ENCODE results near the gene KIF26A.
"Not testable (repeated sequence)": the region's sequence is repeated elsewhere in the genome, so short reads cannot be mapped to it uniquely, and the experiment has no call there.

Gene KIF26A

GRCh38 chr14:104207142-104208014 is 69.0 kb downstream of the KIF26A start:
- no peak for DNase-seq (ENCODE audit: low read depth)
- no peak for TF ChIP-seq CTCF (IDR thresholded peaks at IDR 0.05; ENCODE audit: low read depth, low read length, missing control alignments)
- H3K4me3 ChIP-seq (ENCODE audit: low read depth, low read length) = no peak overlapping the region

GRCh38 chr14:104208015-104208295 is 69.6 kb downstream of the KIF26A start:
- not testable (repeated sequence) for DNase-seq (ENCODE audit: low read depth); H3K4me3 ChIP-seq (ENCODE audit: low read depth, low read length)

GRCh38 chr14:104208331-104208730 is 69.9 kb downstream of the KIF26A start:
- not testable (repeated sequence) for H3K4me3 ChIP-seq (ENCODE audit: low read depth, low read length); DNase-seq (ENCODE audit: low read depth)

- H3K4me3 ChIP-seq (ENCODE audit: low read depth, low read length); DNase-seq (ENCODE audit: low read depth): not testable (repeated sequence)
These were observed 70.7 kb downstream of the KIF26A start for GRCh38 chr14:104209071-104209470.

- no peak for TF ChIP-seq CTCF (IDR thresholded peaks at IDR 0.05; ENCODE audit: low read depth, low read length, missing control alignments)
- no peak overlapping the region for H3K4me3 ChIP-seq (ENCODE audit: low read depth, low read length)
- DNase-seq (ENCODE audit: low read depth) = no peak
These were observed 71.8 kb downstream of the KIF26A start for GRCh38 chr14:104209985-104210816.

GRCh38 chr14:104210817-104211195 is 72.4 kb downstream of the KIF26A start:
- no peak for DNase-seq (ENCODE audit: low read depth)
- no peak for TF ChIP-seq CTCF (IDR thresholded peaks at IDR 0.05; ENCODE audit: low read depth, low read length, missing control alignments)
- no peak overlapping the region for H3K4me3 ChIP-seq (ENCODE audit: low read depth, low read length)

GRCh38 chr14:104211215-104211614 is 72.8 kb downstream of the KIF26A start:
- TF ChIP-seq CTCF (IDR thresholded peaks at IDR 0.05; ENCODE audit: low read depth, low read length, missing control alignments) = no peak
- DNase-seq (ENCODE audit: low read depth) = no peak
- no peak overlapping the region for H3K4me3 ChIP-seq (ENCODE audit: low read depth, low read length)

GRCh38 chr14:104211741-104212140 is 73.4 kb downstream of the KIF26A start:
- no peak overlapping the region for H3K4me3 ChIP-seq (ENCODE audit: low read depth, low read length)
- no peak for DNase-seq (ENCODE audit: low read depth)
- no peak for TF ChIP-seq CTCF (IDR thresholded peaks at IDR 0.05; ENCODE audit: low read depth, low read length, missing control alignments)
